PC-3 (cell line): Measurements from ENCODE around the gene MAN1B1. TPM values are rescaled to one million over a fixed set of nuclear protein-coding genes. Genes with fewer than 3 reads are reported as not detected.

Source experiments
- ATAC-seq: fragments of 200-7000 bp; cut with Tn5 transposase; 2 replicates; pipeline ENCODE4 v1.9.1; 2020; ENCODE audit warnings: mild to moderate bottlenecking, moderate library complexity
- BruUV-seq: library from RNA; stranded (reverse); fragments of 400-500 nt; replicated peaks from 2 replicates; lab custom pipeline; 2021; lab: Mats Ljungman, UMichigan
- CTCF ChIA-PET: fragments of 300-600 bp; sonication (Branson Sonifier 250); formaldehyde crosslinking; loops from one replicate; lab custom pipeline; 2022; ENCODE audit warnings: antibody characterized with exemption; lab: Charles Lee
- POLR2A ChIA-PET: fragments of 300-600 bp; sonication (Branson Sonifier 250); formaldehyde crosslinking; loops from one replicate; lab custom pipeline; 2022; ENCODE audit warnings: antibody characterized with exemption; ENCODE audit not compliant: unreplicated experiment; lab: Charles Lee
- DNase-seq: peaks from one replicate; pipeline ENCODE4 v3.0.0-alpha.2; 2015
- H2AFZ ChIP-seq: fragments of 300-600 bp; sonication (generic); 2 replicates; pipeline ENCODE4 v1.6.0; 2016; ENCODE audit warnings: antibody characterized with exemption, low read length
- H3F3A ChIP-seq: fragments of 300-600 bp; sonication (generic); one replicate; pipeline ENCODE4 v1.6.0; 2017; ENCODE audit warnings: antibody characterized with exemption, low read length, control low read depth, mild to moderate bottlenecking; ENCODE audit not compliant: unreplicated experiment
- H3K27ac ChIP-seq: fragments of 300-600 bp; sonication (generic); 2 replicates; pipeline ENCODE4 v1.5.1; 2016; ENCODE audit warnings: mild to moderate bottlenecking, low read length
- H3K27me3 ChIP-seq: fragments of 300-600 bp; sonication (generic); 2 replicates; pipeline ENCODE4 v1.6.1; 2016; ENCODE audit warnings: low read length, mixed read lengths
- H3K36me3 ChIP-seq: fragments of 300-600 bp; sonication (generic); 2 replicates; pipeline ENCODE4 v1.6.1; 2016; ENCODE audit warnings: low read depth, mixed run types, low read length, mixed read lengths
- H3K4me1 ChIP-seq: fragments of 300-600 bp; sonication (generic); 2 replicates; pipeline ENCODE4 v1.5.1; 2016; ENCODE audit warnings: low read length; ENCODE audit not compliant: insufficient read depth
- H3K4me2 ChIP-seq: fragments of 300-600 bp; sonication (generic); 2 replicates; pipeline ENCODE4 v1.6.0; 2016; ENCODE audit warnings: low read length
- H3K4me3 ChIP-seq: fragments of 300-600 bp; sonication (generic); 2 replicates; pipeline ENCODE4 v1.5.1; 2016; ENCODE audit warnings: mild to moderate bottlenecking, low read length, mixed read lengths
- H3K79me2 ChIP-seq: fragments of 300-600 bp; sonication (generic); 2 replicates; pipeline ENCODE4 v1.6.1; 2017; ENCODE audit warnings: low read length, mixed read lengths
- H3K9ac ChIP-seq: fragments of 300-600 bp; sonication (generic); 2 replicates; pipeline ENCODE4 v1.6.0; 2016; ENCODE audit warnings: mild to moderate bottlenecking, low read length
- H3K9me2 ChIP-seq: fragments of 300-600 bp; sonication (generic); replicated peaks from 2 replicates; pipeline ENCODE4 v1.6.1; 2016; ENCODE audit warnings: mixed run types, low read length, mixed read lengths
- H3K9me3 ChIP-seq: fragments of 300-600 bp; sonication (generic); 2 replicates; pipeline ENCODE4 v1.6.1; 2016; ENCODE audit warnings: low read length, mixed read lengths
- H4K20me1 ChIP-seq: fragments of 300-600 bp; sonication (generic); 2 replicates; pipeline ENCODE4 v1.6.1; 2016; ENCODE audit warnings: low read length, mixed read lengths
- CTCF ChIP-seq: fragments of 300-600 bp; sonication (generic); conservative IDR thresholded peaks from 2 replicates; pipeline ENCODE4 v1.5.1; 2017; ENCODE audit warnings: antibody characterized with exemption, low read depth, mild to moderate bottlenecking, low read length
- EZH2 ChIP-seq: fragments of 300-600 bp; sonication (generic); IDR thresholded peaks from one replicate; pipeline ENCODE4 v1.6.1; 2017; ENCODE audit warnings: antibody characterized with exemption, mild to moderate bottlenecking, low read length; ENCODE audit not compliant: unreplicated experiment
- EZH2phosphoT487 ChIP-seq: fragments of 300-600 bp; sonication (generic); IDR thresholded peaks from 2 replicates; pipeline ENCODE4 v1.6.1; 2018; ENCODE audit warnings: mild to moderate bottlenecking, antibody characterized with exemption, low read length, borderline replicate concordance
- intact Hi-C: fragments of 100-400 bp; cut with micrococcal nuclease; formaldehyde crosslinking; loops from 2 replicates; pipeline ENCODE4 v1.9.0; 2023
- total RNA-seq: library from RNA; depleted of rRNA; stranded (reverse); fragments of >200 nt; gene quantifications from 2 replicates; pipeline ENCODE4 v1.2.3, GENCODE V29; 2014

The MAN1B1 gene
- total RNA-seq, 1 experiment from 2014 or later: 65.5 TPM

GRCh38 chr9:137096785-137097546 lies 10.2 kb downstream of the MAN1B1 start:
- Histone ChIP-seq H3K27ac (no peak overlapping the region), H3K9me2 (no peaks in the 10 kb centered on the region), H4K20me1 (no peaks in the 10 kb centered on the region), H3F3A (no peaks in the 10 kb centered on the region), H3K4me3 (no peak overlapping the region), H3K4me1 (no peaks in the 10 kb centered on the region), H3K36me3 (peaks cover 14% of the 10 kb centered on the region), H3K27me3 (no peaks in the 10 kb centered on the region), H3K9ac (no peak overlapping the region), H3K9me3 (no peaks in the 10 kb centered on the region), H3K4me2 (no peak overlapping the region), H2AFZ (no peak overlapping the region), H3K79me2 (no peaks in the 10 kb centered on the region)
- CTCF ChIA-PET: no interaction called here
- no TSS peak for BruUV-seq
- POLR2A ChIA-PET: no interaction called here
- TF ChIP-seq EZH2: no peak
- TF ChIP-seq EZH2phosphoT487: no peak
- no peak for TF ChIP-seq CTCF
- intact Hi-C loops: no loop called here
- DNase-seq (no peak), ATAC-seq (no peak)

GRCh38 chr9:137097761-137098462 lies 11.1 kb downstream of the MAN1B1 start:
- Histone ChIP-seq H4K20me1 (no peaks in the 10 kb centered on the region), H3K36me3 (peaks cover 23% of the 10 kb centered on the region), H3K9me3 (no peaks in the 10 kb centered on the region), H3K79me2 (no peaks in the 10 kb centered on the region), H2AFZ (no peak overlapping the region), H3K9me2 (no peaks in the 10 kb centered on the region), H3K27ac (no peak overlapping the region), H3K27me3 (no peaks in the 10 kb centered on the region), H3K4me2 (no peak overlapping the region), H3K4me1 (no peaks in the 10 kb centered on the region), H3K4me3 (no peak overlapping the region), H3K9ac (no peak overlapping the region), H3F3A (no peaks in the 10 kb centered on the region)
- no TSS peak for BruUV-seq
- CTCF ChIA-PET: no interaction called here
- POLR2A ChIA-PET: no interaction called here
- DNase-seq (no peak), ATAC-seq (no peak)
- intact Hi-C loops: no loop called here
- no peak for TF ChIP-seq EZH2

GRCh38 chr9:137099231-137099630 lies 12.4 kb downstream of the MAN1B1 start:
- Histone ChIP-seq H3K4me2 (no peak overlapping the region), H3K9me3 (no peaks in the 10 kb centered on the region), H3K27ac (no peak overlapping the region), H3K9me2 (no peaks in the 10 kb centered on the region), H3F3A (no peaks in the 10 kb centered on the region), H3K9ac (no peak overlapping the region), H3K36me3 (peaks cover 34% of the 10 kb centered on the region), H3K79me2 (no peaks in the 10 kb centered on the region), H3K4me1 (no peaks in the 10 kb centered on the region), H3K27me3 (no peaks in the 10 kb centered on the region), H2AFZ (no peak overlapping the region), H3K4me3 (no peak overlapping the region), H4K20me1 (no peaks in the 10 kb centered on the region)
- CTCF ChIA-PET: no interaction called here
- POLR2A ChIA-PET: no interaction called here
- DNase-seq (no peak), ATAC-seq (no peak)
- intact Hi-C loops: no loop called here
- no TSS peak for BruUV-seq
- TF ChIP-seq EZH2phosphoT487 (no peak), CTCF (no peak), EZH2 (no peak)
